Spleen (tissue), 7 donors: ENCODE results near the gene CHN1.

Source experiments
- POLR2A ChIP-seq, 3 donors: fragments of 450-650 bp; IDR thresholded peaks; one replicate each; pipeline ENCODE4 v1.5.1; 2017; ENCODE audit warnings: antibody characterized with exemption in 3 of 3, mild to moderate bottlenecking in 1 of 3
- TF ChIP-seq, protein P1 (sequence below), 11 experiments: fragments of 200-600 bp in 7 of 11; fragments of 450-650 bp in 4 of 11; sonication (generic) in 4 of 11; IDR thresholded peaks in 8 of 11; conservative IDR thresholded peaks in 3 of 11; 1 replicate in 7 of 11; 2 replicates in 4 of 11; pipeline versions ENCODE4 v1.4.0 to v1.8.0; 2016 to 2021; ENCODE audit warnings: antibody characterized with exemption in 11 of 11, inconsistent platforms in 4 of 11, mild to moderate bottlenecking in 1 of 11
- donor health status: DM: no; HTN: no; CAD: no; lungs with moderate emphysema.
- donor health status: DM: no; HTN: no; CAD: no.
- donor health status: DM: no; HTN: no; CAD: no.

DNA sequence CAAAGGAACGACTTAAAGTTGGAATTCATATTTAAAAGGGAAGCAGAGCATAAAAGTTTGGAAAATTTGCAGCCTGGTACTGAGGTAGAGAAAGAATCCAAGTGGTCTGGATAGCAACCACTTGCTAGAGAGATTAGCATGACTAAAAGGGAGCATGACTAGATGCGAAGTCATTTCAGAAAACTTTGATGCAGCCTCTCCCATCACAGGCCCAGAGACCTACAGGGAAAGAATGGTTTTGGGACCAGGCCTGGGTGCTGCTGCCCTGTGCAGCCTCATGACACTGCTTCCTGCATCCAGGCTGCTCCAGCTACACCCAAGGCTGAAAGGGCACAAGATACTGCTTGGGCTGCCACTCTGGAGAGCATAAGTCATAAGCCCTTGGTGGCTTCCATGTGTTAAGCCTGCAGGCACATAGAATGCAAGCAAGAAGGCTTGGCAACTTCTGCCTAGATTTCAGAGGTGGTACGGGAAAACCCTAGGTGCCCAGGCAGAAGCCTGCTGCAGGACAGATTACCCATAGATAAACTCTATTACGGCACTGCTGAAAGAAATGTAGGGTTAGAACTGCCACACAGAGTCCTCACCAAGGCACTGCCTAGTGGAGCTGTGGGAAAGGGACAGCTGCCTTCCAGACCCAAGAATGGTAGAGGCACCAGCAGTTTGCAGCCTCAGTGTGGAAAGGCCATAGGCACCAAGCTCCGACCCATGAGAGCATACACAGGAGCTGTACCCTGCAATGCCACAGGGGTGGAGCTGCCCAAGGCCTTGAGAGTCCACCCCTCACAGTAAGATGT lies 12.6 kb upstream of the CHN1 start:
- TF ChIP-seq, protein P1, sequence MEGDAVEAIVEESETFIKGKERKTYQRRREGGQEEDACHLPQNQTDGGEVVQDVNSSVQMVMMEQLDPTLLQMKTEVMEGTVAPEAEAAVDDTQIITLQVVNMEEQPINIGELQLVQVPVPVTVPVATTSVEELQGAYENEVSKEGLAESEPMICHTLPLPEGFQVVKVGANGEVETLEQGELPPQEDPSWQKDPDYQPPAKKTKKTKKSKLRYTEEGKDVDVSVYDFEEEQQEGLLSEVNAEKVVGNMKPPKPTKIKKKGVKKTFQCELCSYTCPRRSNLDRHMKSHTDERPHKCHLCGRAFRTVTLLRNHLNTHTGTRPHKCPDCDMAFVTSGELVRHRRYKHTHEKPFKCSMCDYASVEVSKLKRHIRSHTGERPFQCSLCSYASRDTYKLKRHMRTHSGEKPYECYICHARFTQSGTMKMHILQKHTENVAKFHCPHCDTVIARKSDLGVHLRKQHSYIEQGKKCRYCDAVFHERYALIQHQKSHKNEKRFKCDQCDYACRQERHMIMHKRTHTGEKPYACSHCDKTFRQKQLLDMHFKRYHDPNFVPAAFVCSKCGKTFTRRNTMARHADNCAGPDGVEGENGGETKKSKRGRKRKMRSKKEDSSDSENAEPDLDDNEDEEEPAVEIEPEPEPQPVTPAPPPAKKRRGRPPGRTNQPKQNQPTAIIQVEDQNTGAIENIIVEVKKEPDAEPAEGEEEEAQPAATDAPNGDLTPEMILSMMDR (IDR thresholded peaks at IDR 0.05 in 8 of 11, conservative IDR thresholded peaks at IDR 0.05 in 3 of 11) = no peak
- TF ChIP-seq POLR2A (IDR thresholded peaks at IDR 0.05) = no peak
